ENCODE measurements around the gene NEUROG2.
A peak's percentile ranks its signal among the peaks of the same experiment; 100 is the strongest.
"Not testable (repeated sequence)": the region's sequence is repeated elsewhere in the genome, so short reads cannot be mapped to it uniquely, and the experiment has no call there.

The NEUROG2 gene

GRCh38 chr4:112516066-112516470 lies at the start of gene NEUROG2:
TSS of gene NEUROG2 (minus strand) at chr4:112516180. CDS start at chr4:112515475, 705 bp downstream.
- no peak for DNase-seq (ENCODE audit: low read depth in 3 of 3)

GRCh38 chr4:112564706-112565270 lies 48.8 kb upstream of the NEUROG2 start:
- DNase-seq (ENCODE audit: low read depth in 3 of 3), result no peak

- no peak for DNase-seq (ENCODE audit: low read depth in 3 of 3)
Observed at GRCh38 chr4:112563431-112564200, 47.6 kb upstream of the NEUROG2 start.

GRCh38 chr4:112562254-112562879 lies 46.4 kb upstream of the NEUROG2 start:
- no peak for DNase-seq (ENCODE audit: low read depth in 3 of 3)

- no peak for DNase-seq (ENCODE audit: low read depth in 3 of 3)
Observed at GRCh38 chr4:112560084-112560483, 44.1 kb upstream of the NEUROG2 start.

- DNase-seq (ENCODE audit: low read depth in 3 of 3), result no peak
Observed at GRCh38 chr4:112559053-112559452, 43.1 kb upstream of the NEUROG2 start.

GRCh38 chr4:112557676-112558411 lies 41.9 kb upstream of the NEUROG2 start:
- DNase-seq (ENCODE audit: low read depth in 3 of 3), result no peak

- DNase-seq (ENCODE audit: low read depth in 3 of 3), result not testable (repeated sequence)
Observed at GRCh38 chr4:112554271-112554670, 38.3 kb upstream of the NEUROG2 start.

GRCh38 chr4:112552668-112553067 lies 36.7 kb upstream of the NEUROG2 start:
- no peak for DNase-seq (ENCODE audit: low read depth in 3 of 3)

GRCh38 chr4:112550728-112551127 lies 34.7 kb upstream of the NEUROG2 start:
- DNase-seq (ENCODE audit: low read depth in 3 of 3), result no peak

- no peak for DNase-seq (ENCODE audit: low read depth in 3 of 3)
Observed at GRCh38 chr4:112546476-112546875, 30.5 kb upstream of the NEUROG2 start.

GRCh38 chr4:112545346-112545745 lies 29.4 kb upstream of the NEUROG2 start:
- no peak for DNase-seq (ENCODE audit: low read depth in 3 of 3)

- no peak for DNase-seq (ENCODE audit: low read depth in 3 of 3)
Observed at GRCh38 chr4:112540695-112541094, 24.7 kb upstream of the NEUROG2 start.

- no peak for DNase-seq (ENCODE audit: low read depth in 3 of 3)
Observed at GRCh38 chr4:112536123-112536522, 20.1 kb upstream of the NEUROG2 start.

- no peak for DNase-seq (ENCODE audit: low read depth in 3 of 3)
Observed at GRCh38 chr4:112532267-112532666, 16.3 kb upstream of the NEUROG2 start.

GRCh38 chr4:112531146-112531545 lies 15.2 kb upstream of the NEUROG2 start:
- no peak for DNase-seq (ENCODE audit: low read depth in 3 of 3)

GRCh38 chr4:112526061-112526460 lies 10.1 kb upstream of the NEUROG2 start:
- DNase-seq (ENCODE audit: low read depth in 3 of 3), result no peak

GRCh38 chr4:112523764-112524505 lies 8.0 kb upstream of the NEUROG2 start:
- DNase-seq (ENCODE audit: low read depth in 3 of 3), result peak; percentile 59 to 77 (median 67)

- DNase-seq (ENCODE audit: low read depth in 3 of 3), result peak in 1 of 3 donors; percentile 43
Observed at GRCh38 chr4:112523008-112523721, 7.2 kb upstream of the NEUROG2 start.

- not testable (repeated sequence) for DNase-seq (ENCODE audit: low read depth in 3 of 3)
Observed at GRCh38 chr4:112522431-112522830, 6.5 kb upstream of the NEUROG2 start.
